ENCODE data around the gene TANGO6. TPM values are rescaled to one million over a fixed set of nuclear protein-coding genes. Genes with fewer than 3 reads are reported as not detected.
A peak's percentile ranks its signal among the peaks of the same experiment; 100 is the strongest.
"Not testable (repeated sequence)": the region's sequence is repeated elsewhere in the genome, so short reads cannot be mapped to it uniquely, and the experiment has no call there.

TANGO6 gene
- total and polyA plus RNA-seq, 4 donors, result 10.7 to 24.8 (median 13.9) TPM

- Histone ChIP-seq H3K36me3 (ENCODE audit: control insufficient read depth, insufficient read depth, low read length) (peaks cover 31% of the 10 kb centered on the region), H3K27ac (ENCODE audit: low read depth, low read length) (no peak overlapping the region), H3K4me3 (ENCODE audit: low read depth, low read length) (no peak overlapping the region), H3K9me3 (ENCODE audit: control insufficient read depth, insufficient read depth, low read length) (no peaks in the 10 kb centered on the region), H3K4me1 (ENCODE audit: control insufficient read depth, insufficient read depth, low read length) (no peaks in the 10 kb centered on the region), H3K27me3 (ENCODE audit: control insufficient read depth, insufficient read depth, low read length) (no peaks in the 10 kb centered on the region)
- peak in 2 of 6 donors; percentile 90 to 95 for DNase-seq (ENCODE audit: low read depth in 4 of 6, low spot score in 6 of 6)
- 40% methylated on average over 1 of the region's 3 CpGs for WGBS (ENCODE audit: insufficient coverage)
Observed at GRCh38 chr16:69123910-69124309, 280.6 kb downstream of the TANGO6 start.

DNA sequence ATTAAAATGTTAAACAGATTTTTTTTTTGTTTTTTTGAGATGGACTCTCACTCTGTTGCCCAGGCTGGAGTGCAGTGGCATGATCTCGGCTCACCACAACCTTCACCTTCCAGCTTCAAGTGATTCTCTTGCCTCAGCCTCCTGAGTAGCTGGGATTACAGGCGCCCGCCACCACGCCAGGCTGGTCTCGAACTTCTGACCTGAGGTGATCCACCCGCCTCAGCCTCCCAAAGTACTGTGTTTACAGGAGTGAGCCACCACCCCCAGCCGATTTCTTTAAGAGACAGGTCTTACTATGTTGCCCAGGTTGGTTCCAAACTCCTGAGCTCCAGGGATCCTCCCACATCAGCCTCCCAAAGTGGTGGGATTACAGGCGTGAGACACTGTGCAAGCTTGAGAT lies 281.1 kb downstream of the TANGO6 start:
- not testable (repeated sequence) for H3K4me3 ChIP-seq (ENCODE audit: low read depth, low read length); H3K4me1 ChIP-seq (ENCODE audit: control insufficient read depth, insufficient read depth, low read length); H3K27me3 ChIP-seq (ENCODE audit: control insufficient read depth, insufficient read depth, low read length); H3K9me3 ChIP-seq (ENCODE audit: control insufficient read depth, insufficient read depth, low read length); DNase-seq (ENCODE audit: low read depth in 4 of 6, low spot score in 6 of 6); H3K27ac ChIP-seq (ENCODE audit: low read depth, low read length)
- H3K36me3 ChIP-seq (ENCODE audit: control insufficient read depth, insufficient read depth, low read length), result peaks cover 28% of the 10 kb centered on the region
- whole genome bisulfite sequencing (ENCODE audit: insufficient coverage), result 96% methylated on average over 7 of the region's 8 CpGs

DNA sequence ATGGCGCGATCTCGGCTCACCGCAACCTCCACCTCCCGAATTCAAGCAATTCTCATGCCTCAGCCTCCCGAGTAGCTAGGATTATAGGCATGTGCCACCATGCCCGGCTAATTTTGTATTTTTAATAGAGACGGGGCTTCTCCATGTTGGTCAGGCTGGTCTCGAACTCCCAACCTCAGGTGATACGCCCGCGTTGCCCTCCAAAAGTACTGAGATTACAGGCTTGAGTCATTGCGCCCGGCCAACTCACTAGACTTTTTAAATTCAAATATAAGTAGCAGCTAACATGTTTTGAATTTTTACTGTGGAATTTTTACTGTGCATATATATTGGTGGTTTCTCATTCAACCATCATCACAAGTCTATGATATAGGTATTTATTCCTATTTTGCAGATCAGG lies 281.6 kb downstream of the TANGO6 start:
- WGBS (ENCODE audit: insufficient coverage), result 100% methylated on average over 10 of the region's 14 CpGs

DNA sequence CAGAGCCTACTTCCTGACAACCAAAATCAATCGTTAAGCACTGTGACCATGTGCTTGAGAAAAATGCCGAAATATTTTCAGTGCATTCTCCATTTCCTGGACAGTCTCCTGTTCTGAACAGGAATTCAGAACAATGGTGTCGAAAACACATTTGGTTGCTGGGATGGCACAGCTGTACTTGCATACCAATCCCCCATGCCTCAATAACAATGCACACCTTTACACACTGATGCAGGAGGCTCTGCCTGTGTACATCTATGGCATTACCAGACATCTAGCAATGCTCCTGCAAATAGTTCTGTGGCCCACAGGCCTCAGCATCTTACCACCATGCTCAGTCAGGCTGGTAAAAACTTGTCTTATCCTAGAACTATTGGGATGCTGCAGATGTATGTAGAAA lies 282.9 kb downstream of the TANGO6 start:
- WGBS (ENCODE audit: insufficient coverage), result 89% methylated on average over 2 of the region's 3 CpGs

More for the DNA sequence above, 281.6 kb downstream of the TANGO6 start:
- H3K36me3 ChIP-seq (ENCODE audit: control insufficient read depth, insufficient read depth, low read length), result peaks cover 23% of the 10 kb centered on the region
- not testable (repeated sequence) for H3K4me1 ChIP-seq (ENCODE audit: control insufficient read depth, insufficient read depth, low read length); H3K9me3 ChIP-seq (ENCODE audit: control insufficient read depth, insufficient read depth, low read length); DNase-seq (ENCODE audit: low read depth in 4 of 6, low spot score in 6 of 6); H3K27me3 ChIP-seq (ENCODE audit: control insufficient read depth, insufficient read depth, low read length); H3K4me3 ChIP-seq (ENCODE audit: low read depth, low read length); H3K27ac ChIP-seq (ENCODE audit: low read depth, low read length)

GRCh38 chr16:69126801-69127200 lies 283.5 kb downstream of the TANGO6 start:
- not testable (repeated sequence) for H3K27me3 ChIP-seq (ENCODE audit: control insufficient read depth, insufficient read depth, low read length); DNase-seq (ENCODE audit: low read depth in 4 of 6, low spot score in 6 of 6); H3K27ac ChIP-seq (ENCODE audit: low read depth, low read length); H3K4me3 ChIP-seq (ENCODE audit: low read depth, low read length); H3K4me1 ChIP-seq (ENCODE audit: control insufficient read depth, insufficient read depth, low read length); H3K9me3 ChIP-seq (ENCODE audit: control insufficient read depth, insufficient read depth, low read length)
- peaks cover 11% of the 10 kb centered on the region for H3K36me3 ChIP-seq (ENCODE audit: control insufficient read depth, insufficient read depth, low read length)
- WGBS (ENCODE audit: insufficient coverage), result 99% methylated on average over 9 of the region's 10 CpGs

More for the DNA sequence above, 282.9 kb downstream of the TANGO6 start:
- no peak for DNase-seq (ENCODE audit: low read depth in 4 of 6, low spot score in 6 of 6)
- H3K27me3 ChIP-seq (ENCODE audit: control insufficient read depth, insufficient read depth, low read length), result no peaks in the 10 kb centered on the region
- no peak overlapping the region for H3K27ac ChIP-seq (ENCODE audit: low read depth, low read length)
- H3K36me3 ChIP-seq (ENCODE audit: control insufficient read depth, insufficient read depth, low read length), result peaks cover 11% of the 10 kb centered on the region
- H3K4me1 ChIP-seq (ENCODE audit: control insufficient read depth, insufficient read depth, low read length), result no peaks in the 10 kb centered on the region
- no peaks in the 10 kb centered on the region for H3K9me3 ChIP-seq (ENCODE audit: control insufficient read depth, insufficient read depth, low read length)
- no peak overlapping the region for H3K4me3 ChIP-seq (ENCODE audit: low read depth, low read length)

DNA sequence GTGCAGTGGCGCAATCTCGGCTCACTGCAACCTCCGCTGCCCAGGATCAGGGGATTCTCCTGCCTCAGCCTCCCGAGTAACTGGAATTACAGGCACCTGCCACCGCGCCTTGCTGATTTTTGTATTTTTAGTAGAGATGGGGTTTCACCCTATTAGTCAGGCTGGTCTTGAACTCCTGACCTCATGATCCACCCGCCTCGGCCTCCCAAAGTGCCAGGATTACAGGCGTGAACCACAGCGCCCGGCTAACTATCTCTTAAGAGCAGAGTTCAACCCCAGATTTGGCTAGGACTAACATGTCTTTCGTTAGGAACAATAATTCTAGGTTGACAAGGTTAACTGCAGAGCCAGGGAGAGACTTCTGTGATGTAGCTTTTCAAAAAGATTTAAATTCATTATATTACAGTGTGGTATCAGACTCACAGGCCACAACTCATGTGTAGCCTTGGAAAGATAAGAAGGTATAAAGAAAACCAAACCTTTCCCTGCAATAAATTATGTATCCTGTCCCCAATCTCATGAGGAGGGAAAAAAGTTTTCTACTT lies 284.7 kb downstream of the TANGO6 start:
- Histone ChIP-seq H3K4me1 (ENCODE audit: control insufficient read depth, insufficient read depth, low read length) (no peaks in the 10 kb centered on the region), H3K9me3 (ENCODE audit: control insufficient read depth, insufficient read depth, low read length) (no peaks in the 10 kb centered on the region), H3K27ac (ENCODE audit: low read depth, low read length) (no peak overlapping the region), H3K36me3 (ENCODE audit: control insufficient read depth, insufficient read depth, low read length) (peaks cover 11% of the 10 kb centered on the region), H3K27me3 (ENCODE audit: control insufficient read depth, insufficient read depth, low read length) (no peaks in the 10 kb centered on the region), H3K4me3 (ENCODE audit: low read depth, low read length) (no peak overlapping the region)
- no peak for DNase-seq (ENCODE audit: low read depth in 4 of 6, low spot score in 6 of 6)
- 98% methylated on average over 8 of the region's 12 CpGs for WGBS (ENCODE audit: insufficient coverage)

GRCh38 chr16:69130461-69130860 lies 287.1 kb downstream of the TANGO6 start:
- Histone ChIP-seq H3K4me1 (ENCODE audit: control insufficient read depth, insufficient read depth, low read length) (no peaks in the 10 kb centered on the region), H3K36me3 (ENCODE audit: control insufficient read depth, insufficient read depth, low read length) (peaks cover 18% of the 10 kb centered on the region), H3K27ac (ENCODE audit: low read depth, low read length) (no peak overlapping the region), H3K27me3 (ENCODE audit: control insufficient read depth, insufficient read depth, low read length) (no peaks in the 10 kb centered on the region), H3K4me3 (ENCODE audit: low read depth, low read length) (no peak overlapping the region), H3K9me3 (ENCODE audit: control insufficient read depth, insufficient read depth, low read length) (no peaks in the 10 kb centered on the region)
- no CpG with 5 or more reads among the region's 6 CpGs for WGBS (ENCODE audit: insufficient coverage)
- DNase-seq (ENCODE audit: low read depth in 4 of 6, low spot score in 6 of 6), result no peak

- Histone ChIP-seq H3K4me1 (ENCODE audit: control insufficient read depth, insufficient read depth, low read length) (no peaks in the 10 kb centered on the region), H3K27me3 (ENCODE audit: control insufficient read depth, insufficient read depth, low read length) (no peaks in the 10 kb centered on the region), H3K9me3 (ENCODE audit: control insufficient read depth, insufficient read depth, low read length) (no peaks in the 10 kb centered on the region), H3K27ac (ENCODE audit: low read depth, low read length) (peak overlapping the region; percentile 89), H3K4me3 (ENCODE audit: low read depth, low read length) (peak overlapping the region; percentile 86), H3K36me3 (ENCODE audit: control insufficient read depth, insufficient read depth, low read length) (peaks cover 19% of the 10 kb centered on the region)
- DNase-seq (ENCODE audit: low read depth in 4 of 6, low spot score in 6 of 6), result peak in 2 of 6 donors; percentile 67 to 74
- 1% methylated on average over 10 of the region's 15 CpGs for WGBS (ENCODE audit: insufficient coverage)
Observed at GRCh38 chr16:69131167-69131838, 288.0 kb downstream of the TANGO6 start.

GRCh38 chr16:69131839-69132423 lies 288.6 kb downstream of the TANGO6 start:
- no peaks in the 10 kb centered on the region for H3K4me1 ChIP-seq (ENCODE audit: control insufficient read depth, insufficient read depth, low read length)
- DNase-seq (ENCODE audit: low read depth in 4 of 6, low spot score in 6 of 6), result peak in 4 of 6 donors; percentile 57 to 91 (median 78)
- H3K36me3 ChIP-seq (ENCODE audit: control insufficient read depth, insufficient read depth, low read length), result peaks cover 19% of the 10 kb centered on the region
- WGBS (ENCODE audit: insufficient coverage), result 0% methylated on average over 34 of the region's 53 CpGs
- H3K4me3 ChIP-seq (ENCODE audit: low read depth, low read length), result peak overlapping the region; percentile 86
- no peaks in the 10 kb centered on the region for H3K9me3 ChIP-seq (ENCODE audit: control insufficient read depth, insufficient read depth, low read length)
- no peaks in the 10 kb centered on the region for H3K27me3 ChIP-seq (ENCODE audit: control insufficient read depth, insufficient read depth, low read length)
- peak overlapping the region; percentile 89 for H3K27ac ChIP-seq (ENCODE audit: low read depth, low read length)

All from spinal cord (tissue), 10 donors.